Measurements from ENCODE around the gene THRB. TPM values are rescaled to one million over a fixed set of nuclear protein-coding genes. Genes with fewer than 3 reads are reported as not detected.
A peak's percentile ranks its signal among the peaks of the same experiment; 100 is the strongest.

THRB gene
- total and polyA plus RNA-seq, 9 of the 15 experiments (the other 6 are each of a cell fraction or from before 2014, with no cell fraction given), result 1.7 to 14.9 (median 6.9) TPM

GRCh38 chr3:24138876-24139256 is 355.8 kb downstream of the THRB start (continued):
- no peak for TF ChIP-seq SMC3 (conservative IDR thresholded peaks at IDR 0.05; ENCODE audit: insufficient read depth, low read depth, low read length)

- Histone ChIP-seq H4K20me1 (replicated peaks; ENCODE audit: control insufficient read depth, insufficient read depth, low read length) (no peaks in the 10 kb centered on the region), H3K9me3 (replicated peaks; ENCODE audit: control insufficient read depth, insufficient read depth, low read depth, low read length) (no peaks in the 10 kb centered on the region), H3K27me3 (ENCODE audit: control insufficient read depth in 2 of 2, insufficient read depth in 2 of 2, low read length in 2 of 2) (no peaks in the 10 kb centered on the region), H3K27ac (ENCODE audit: extremely low read depth, low read depth, low read length) (no peak overlapping the region), H3K9ac (ENCODE audit: insufficient read depth in 1 of 2, low read depth in 2 of 2, low read length in 2 of 2) (no peak overlapping the region), H3K4me3 (no peak overlapping the region), H3K79me2 (ENCODE audit: control insufficient read depth, insufficient read depth, low read length) (no peaks in the 10 kb centered on the region), H2AFZ (ENCODE audit: low read depth, low read length) (no peak overlapping the region), H3K36me3 (ENCODE audit: control insufficient read depth, insufficient read depth, low read length) (no peaks in the 10 kb centered on the region), H3K4me2 (ENCODE audit: insufficient read depth, low read length) (no peak overlapping the region), H3K9me1 (ENCODE audit: control insufficient read depth, insufficient read depth, low read length) (no peaks in the 10 kb centered on the region), H3K4me1 (replicated peaks in 1 of 2; ENCODE audit: control insufficient read depth in 2 of 2, insufficient read depth in 2 of 2, low read length in 2 of 2) (no peaks in the 10 kb centered on the region)
- no peak for FAIRE-seq
- POLR2A ChIA-PET, result no interaction called here
- CTCF ChIA-PET (ENCODE audit: low intra/inter-chr PET ratio), result no interaction called here
- WGBS (ENCODE audit: insufficient coverage, low coverage, missing lambda C conversion rate), result 25% methylated on average over 6 of the region's 6 CpGs
- no peak for TF ChIP-seq TCF15 (CRISPR knock-in tag; IDR thresholded peaks at IDR 0.05)
- peak; percentile 66 for TF ChIP-seq NFIX (CRISPR knock-in tag; IDR thresholded peaks at IDR 0.05; ENCODE audit: low read depth)
- peak; percentile 91 for TF ChIP-seq NFIC (IDR thresholded peaks at IDR 0.05)
- TF ChIP-seq BRD9 (IDR thresholded peaks at IDR 0.05; ENCODE audit: low read depth, partially characterized antibody), result no peak
- intact Hi-C loops (cut with micrococcal nuclease), result no loop called here
- BruUV-seq (replicated peaks), result no TSS peak
- in situ Hi-C loops (cut with MboI), result no loop called here
- DNase-seq (ENCODE audit: extremely low read depth in 1 of 4, low spot score in 3 of 4), result peak in 1 of 4 experiments; percentile 21
- no peak for ATAC-seq
Measured at GRCh38 chr3:24137958-24138875, 356.4 kb downstream of the THRB start.

All from K562 (cell line).